ENCODE results near the gene BPIFA3. TPM values are rescaled to one million over a fixed set of nuclear protein-coding genes. Genes with fewer than 3 reads are reported as not detected.

The BPIFA3 gene
- total RNA-seq, 1 experiment from 2014 or later = not detected

- TF ChIP-seq CTCF (IDR thresholded peaks at IDR 0.05 in 2 of 3, conservative IDR thresholded peaks at IDR 0.05 in 1 of 3; ENCODE audit: borderline replicate concordance in 1 of 3, insufficient read depth in 1 of 3, low read depth in 2 of 3, low read length in 2 of 3) = peak in 2 of 3 experiments; percentile 20 to 26; a peak in 3 of 6 replicates
- no peak for TF ChIP-seq SIN3A (IDR thresholded peaks at IDR 0.05; ENCODE audit: low read depth)
- intact Hi-C loops (cut with micrococcal nuclease) = no loop called here
- POLR2A ChIA-PET = no interaction called here
- no peaks in the 10 kb centered on the region for H4K20me1 ChIP-seq (ENCODE audit: insufficient read depth)
- H3K36me3 ChIP-seq (ENCODE audit: control insufficient read depth in 1 of 2, insufficient read depth in 2 of 2, low read length in 2 of 2) = no peaks in the 10 kb centered on the region
- no peak overlapping the region for H2AFZ ChIP-seq (ENCODE audit: low read depth, low read length, poor library complexity, severe bottlenecking)
- H3K27me3 ChIP-seq (ENCODE audit: insufficient read depth, low read length) = no peaks in the 10 kb centered on the region
- CTCF ChIA-PET = no interaction called here
- ATAC-seq (peak; percentile 73), DNase-seq (ENCODE audit: low read depth, low spot score) (no peak)
- H3K4me2 ChIP-seq (ENCODE audit: low read length) = no peak overlapping the region
- H3K4me1 ChIP-seq (ENCODE audit: control insufficient read depth in 1 of 2, insufficient read depth in 2 of 2, low read length in 2 of 2) = peaks cover 14 to 17% of the 10 kb centered on the region in 2 experiments; a peak in 3 of 4 replicates
- no peaks in the 10 kb centered on the region for H3K9me3 ChIP-seq (ENCODE audit: control insufficient read depth in 1 of 2, insufficient read depth in 1 of 2, low read depth in 1 of 2, low read length in 2 of 2)
- no peak overlapping the region for H3K27ac ChIP-seq (ENCODE audit: low read depth, low read length)
- RAD21 ChIA-PET (ENCODE audit: low non-redundant PET in 1 of 2, low total read pairs in 2 of 2, uncharacterized antibody in 2 of 2, unreplicated experiment in 2 of 2) = no interaction called here
- H3K4me3 ChIP-seq (replicated peaks in 1 of 2; ENCODE audit: low read depth in 1 of 2, low read length in 2 of 2) = no peak overlapping the region
- H3K79me2 ChIP-seq (ENCODE audit: insufficient read depth, low read length) = no peaks in the 10 kb centered on the region
- H3K9me2 ChIP-seq (ENCODE audit: insufficient read depth) = no peaks in the 10 kb centered on the region
- no TSS peak for BruUV-seq (replicated peaks)
- H3K9ac ChIP-seq (ENCODE audit: low read length) = no peak overlapping the region
These were observed 35.6 kb upstream of the BPIFA3 start for GRCh38 chr20:33181482-33182093.

DNA sequence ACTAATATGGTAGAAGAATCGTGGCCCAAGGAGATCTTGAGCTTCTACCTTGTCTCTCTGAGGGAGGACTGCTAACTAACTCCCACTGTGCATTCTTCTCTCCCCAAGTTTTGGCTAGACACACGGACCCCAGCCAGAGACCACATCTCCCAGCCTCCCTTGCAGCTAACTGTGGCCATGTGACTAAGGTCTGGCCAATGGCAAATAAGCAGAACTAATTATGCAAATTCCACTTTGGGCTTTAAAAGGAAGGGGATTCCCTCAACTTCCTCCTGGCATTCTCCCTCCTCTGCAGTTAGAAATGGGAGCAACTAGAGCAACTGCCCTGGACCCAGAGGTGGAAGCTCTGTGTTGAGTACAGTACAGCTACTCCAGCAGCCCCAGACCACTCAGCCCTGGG is 33.8 kb upstream of the BPIFA3 start:
- H3K4me2 ChIP-seq (ENCODE audit: low read length) = no peak overlapping the region
- H3K9me2 ChIP-seq (ENCODE audit: insufficient read depth) = no peaks in the 10 kb centered on the region
- peaks cover 10 to 13% of the 10 kb centered on the region in 2 experiments; a peak in 3 of 4 replicates for H3K4me1 ChIP-seq (ENCODE audit: control insufficient read depth in 1 of 2, insufficient read depth in 2 of 2, low read length in 2 of 2)
- no peaks in the 10 kb centered on the region for H4K20me1 ChIP-seq (ENCODE audit: insufficient read depth)
- H3K9me3 ChIP-seq (ENCODE audit: control insufficient read depth in 1 of 2, insufficient read depth in 1 of 2, low read depth in 1 of 2, low read length in 2 of 2) = no peaks in the 10 kb centered on the region
- H3K27me3 ChIP-seq (ENCODE audit: insufficient read depth, low read length) = no peaks in the 10 kb centered on the region
- H3K9ac ChIP-seq (ENCODE audit: low read length) = no peak overlapping the region
- H3K4me3 ChIP-seq (replicated peaks in 1 of 2; ENCODE audit: low read depth in 1 of 2, low read length in 2 of 2) = no peak overlapping the region
- H2AFZ ChIP-seq (ENCODE audit: low read depth, low read length, poor library complexity, severe bottlenecking) = no peak overlapping the region
- ChIA-PET RAD21 (ENCODE audit: low non-redundant PET in 1 of 2, low total read pairs in 2 of 2, uncharacterized antibody in 2 of 2, unreplicated experiment in 2 of 2) (no interaction called here), POLR2A (no interaction called here), CTCF (no interaction called here)
- H3K79me2 ChIP-seq (ENCODE audit: insufficient read depth, low read length) = no peaks in the 10 kb centered on the region
- DNase-seq (ENCODE audit: low read depth, low spot score) (no peak), ATAC-seq (no peak)
- BruUV-seq (replicated peaks) = no TSS peak
- intact Hi-C loops (cut with micrococcal nuclease) = no loop called here
- no peaks in the 10 kb centered on the region for H3K36me3 ChIP-seq (ENCODE audit: control insufficient read depth in 1 of 2, insufficient read depth in 2 of 2, low read length in 2 of 2)
- H3K27ac ChIP-seq (ENCODE audit: low read depth, low read length) = no peak overlapping the region
- TF ChIP-seq CBX3 (IDR thresholded peaks at IDR 0.05; ENCODE audit: low read depth) = no peak
- TF ChIP-seq POLR2A (IDR thresholded peaks at IDR 0.05; ENCODE audit: borderline replicate concordance, extremely low read depth, insufficient read depth, insufficient read length) = no peak
- TF ChIP-seq ELF1 (IDR thresholded peaks at IDR 0.05; ENCODE audit: borderline replicate concordance, low read depth) = no peak
- TF ChIP-seq CEBPB (IDR thresholded peaks at IDR 0.05; ENCODE audit: low read depth) = no peak
- TF ChIP-seq SP1 (IDR thresholded peaks at IDR 0.05; ENCODE audit: low read depth) = no peak
- no peak for TF ChIP-seq EZH2 (IDR thresholded peaks at IDR 0.05)
- TF ChIP-seq, protein P1, sequence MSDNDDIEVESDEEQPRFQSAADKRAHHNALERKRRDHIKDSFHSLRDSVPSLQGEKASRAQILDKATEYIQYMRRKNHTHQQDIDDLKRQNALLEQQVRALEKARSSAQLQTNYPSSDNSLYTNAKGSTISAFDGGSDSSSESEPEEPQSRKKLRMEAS (IDR thresholded peaks at IDR 0.05) = no peak
- TF ChIP-seq REST (IDR thresholded peaks at IDR 0.05; ENCODE audit: low read depth) = no peak
- TF ChIP-seq EZH2phosphoT487 (IDR thresholded peaks at IDR 0.05; ENCODE audit: borderline replicate concordance) = no peak
- no peak for TF ChIP-seq SIN3A (IDR thresholded peaks at IDR 0.05; ENCODE audit: low read depth)
- TF ChIP-seq SRF (IDR thresholded peaks at IDR 0.05; ENCODE audit: low read depth) = no peak
- TF ChIP-seq ATF3 (IDR thresholded peaks at IDR 0.05) = no peak

Data from HCT116 (cell line).